DOHH2 (cell line): Measurements from ENCODE around the gene TEDC2.

ENCODE experiments used
- H3F3A ChIP-seq: fragments of 200-600 bp; sonication (generic), shearing (Covaris generic); 2 replicates; pipeline ENCODE4 v1.6.0; 2016; ENCODE audit warnings: antibody characterized with exemption, mild to moderate bottlenecking; ENCODE audit not compliant: control insufficient read depth, insufficient read depth
- H3K27ac ChIP-seq: fragments of 200-600 bp; sonication (generic); 2 replicates; pipeline ENCODE4 v1.5.1; 2014; ENCODE audit warnings: low read depth, mild to moderate bottlenecking, low read length, moderate library complexity
- H3K27me3 ChIP-seq: fragments of 200-600 bp; sonication (generic); 2 replicates; pipeline ENCODE4 v1.6.1; 2014; ENCODE audit warnings: mild to moderate bottlenecking, low read length, mixed read lengths; ENCODE audit not compliant: control insufficient read depth
- H3K36me3 ChIP-seq: fragments of 200-600 bp; sonication (generic); 2 replicates; pipeline ENCODE4 v1.6.1; 2014; ENCODE audit warnings: mild to moderate bottlenecking, low read length, moderate library complexity, mixed read lengths; ENCODE audit not compliant: control insufficient read depth
- H3K4me1 ChIP-seq: fragments of 200-600 bp; sonication (generic); 2 replicates; pipeline ENCODE4 v1.6.1; 2014; ENCODE audit warnings: mild to moderate bottlenecking, low read length, mixed read lengths; ENCODE audit not compliant: control insufficient read depth
- H3K4me2 ChIP-seq: fragments of 200-600 bp; sonication (generic); 2 replicates; pipeline ENCODE4 v1.6.0; 2014; ENCODE audit warnings: mild to moderate bottlenecking, low read length, moderate library complexity
- H3K4me3 ChIP-seq: fragments of 200-600 bp; sonication (generic); 2 replicates; pipeline ENCODE4 v1.5.1; 2014; ENCODE audit warnings: mild to moderate bottlenecking, low read length, mixed read lengths
- H3K79me2 ChIP-seq: fragments of 200-600 bp; sonication (generic); 2 replicates; pipeline ENCODE4 v1.6.1; 2014; ENCODE audit warnings: mild to moderate bottlenecking, low read length, mixed read lengths; ENCODE audit not compliant: control insufficient read depth
- H3K9me2 ChIP-seq: fragments of 200-600 bp; sonication (generic); replicated peaks from 2 replicates; pipeline ENCODE4 v1.6.1; 2014; ENCODE audit warnings: mild to moderate bottlenecking, low read length, mixed read lengths; ENCODE audit not compliant: control insufficient read depth
- H3K9me3 ChIP-seq: fragments of 200-600 bp; sonication (generic); 2 replicates; pipeline ENCODE4 v1.6.1; 2014; ENCODE audit warnings: antibody characterized with exemption, low read length, mixed read lengths; ENCODE audit not compliant: control insufficient read depth, insufficient read depth
- H4K20me1 ChIP-seq: fragments of 200-600 bp; sonication (generic); 2 replicates; pipeline ENCODE4 v1.6.0; 2014; ENCODE audit warnings: low read depth, mild to moderate bottlenecking, antibody characterized with exemption, low read length, moderate library complexity; ENCODE audit not compliant: control insufficient read depth, insufficient read depth
- EZH2phosphoT487 ChIP-seq: fragments of 200-600 bp; sonication (generic); IDR thresholded peaks from 2 replicates; pipeline ENCODE4 v1.6.1; 2017; ENCODE audit warnings: borderline replicate concordance, mild to moderate bottlenecking, antibody characterized with exemption, low read length, moderate library complexity, mixed read lengths
- TF ChIP-seq, protein P1 (sequence below): fragments of 200-600 bp; sonication (generic); IDR thresholded peaks from one replicate; pipeline ENCODE4 v1.5.1; 2014; ENCODE audit warnings: antibody characterized with exemption, mild to moderate bottlenecking, low read depth, low read length; ENCODE audit not compliant: poor library complexity, severe bottlenecking

TEDC2 gene

DNA sequence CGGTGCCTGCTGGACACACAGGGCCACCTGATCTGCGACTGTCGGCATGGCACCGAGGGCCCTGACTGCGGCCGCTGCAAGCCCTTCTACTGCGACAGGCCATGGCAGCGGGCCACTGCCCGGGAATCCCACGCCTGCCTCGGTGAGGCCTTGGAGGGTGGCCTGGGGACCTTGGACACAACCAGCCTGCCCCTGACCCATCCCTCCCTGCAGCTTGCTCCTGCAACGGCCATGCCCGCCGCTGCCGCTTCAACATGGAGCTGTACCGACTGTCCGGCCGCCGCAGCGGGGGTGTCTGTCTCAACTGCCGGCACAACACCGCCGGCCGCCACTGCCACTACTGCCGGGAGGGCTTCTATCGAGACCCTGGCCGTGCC, 12.6 kb downstream of the TEDC2 start:
- peaks cover 5% of the 10 kb centered on the region for H3K36me3 ChIP-seq
- H3K9me3 ChIP-seq, result no peaks in the 10 kb centered on the region
- peak overlapping the region; percentile 97 for H3K4me3 ChIP-seq
- H3K4me1 ChIP-seq, result peaks cover 73% of the 10 kb centered on the region
- no peaks in the 10 kb centered on the region for H3K9me2 ChIP-seq
- H3K4me2 ChIP-seq, result peak overlapping the region; percentile 92
- H3K27me3 ChIP-seq, result no peaks in the 10 kb centered on the region
- peaks cover 14% of the 10 kb centered on the region; the same call in 1 of the 2 replicates for H4K20me1 ChIP-seq
- H3F3A ChIP-seq, result peaks cover 12% of the 10 kb centered on the region
- TF ChIP-seq EZH2phosphoT487, result no peak
- TF ChIP-seq, protein P1, sequence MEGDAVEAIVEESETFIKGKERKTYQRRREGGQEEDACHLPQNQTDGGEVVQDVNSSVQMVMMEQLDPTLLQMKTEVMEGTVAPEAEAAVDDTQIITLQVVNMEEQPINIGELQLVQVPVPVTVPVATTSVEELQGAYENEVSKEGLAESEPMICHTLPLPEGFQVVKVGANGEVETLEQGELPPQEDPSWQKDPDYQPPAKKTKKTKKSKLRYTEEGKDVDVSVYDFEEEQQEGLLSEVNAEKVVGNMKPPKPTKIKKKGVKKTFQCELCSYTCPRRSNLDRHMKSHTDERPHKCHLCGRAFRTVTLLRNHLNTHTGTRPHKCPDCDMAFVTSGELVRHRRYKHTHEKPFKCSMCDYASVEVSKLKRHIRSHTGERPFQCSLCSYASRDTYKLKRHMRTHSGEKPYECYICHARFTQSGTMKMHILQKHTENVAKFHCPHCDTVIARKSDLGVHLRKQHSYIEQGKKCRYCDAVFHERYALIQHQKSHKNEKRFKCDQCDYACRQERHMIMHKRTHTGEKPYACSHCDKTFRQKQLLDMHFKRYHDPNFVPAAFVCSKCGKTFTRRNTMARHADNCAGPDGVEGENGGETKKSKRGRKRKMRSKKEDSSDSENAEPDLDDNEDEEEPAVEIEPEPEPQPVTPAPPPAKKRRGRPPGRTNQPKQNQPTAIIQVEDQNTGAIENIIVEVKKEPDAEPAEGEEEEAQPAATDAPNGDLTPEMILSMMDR, result no peak
- peaks cover 46% of the 10 kb centered on the region for H3K79me2 ChIP-seq
- no peak overlapping the region for H3K27ac ChIP-seq

- Histone ChIP-seq H4K20me1 (peaks cover 16% of the 10 kb centered on the region; the same call in 1 of the 2 replicates), H3K4me3 (peak overlapping the region; percentile 97), H3F3A (peaks cover 12% of the 10 kb centered on the region), H3K36me3 (peaks cover 8% of the 10 kb centered on the region), H3K4me1 (peaks cover 70% of the 10 kb centered on the region), H3K9me2 (no peaks in the 10 kb centered on the region), H3K79me2 (peaks cover 51% of the 10 kb centered on the region), H3K9me3 (no peaks in the 10 kb centered on the region), H3K27ac (peak overlapping the region; percentile 50), H3K27me3 (no peaks in the 10 kb centered on the region), H3K4me2 (peak overlapping the region; percentile 92)
- TF ChIP-seq, protein P1, result no peak
- no peak for TF ChIP-seq EZH2phosphoT487
These were observed 13.1 kb downstream of the TEDC2 start for GRCh38 chr16:2472885-2473445.

GRCh38 chr16:2473446-2473926, 13.6 kb downstream of the TEDC2 start:
- H4K20me1 ChIP-seq, result peaks cover 20% of the 10 kb centered on the region; the same call in 1 of the 2 replicates
- H3K9me2 ChIP-seq, result no peaks in the 10 kb centered on the region
- TF ChIP-seq, protein P1, result no peak
- TF ChIP-seq EZH2phosphoT487, result no peak
- H3K4me1 ChIP-seq, result peaks cover 65% of the 10 kb centered on the region
- peak overlapping the region; percentile 92 for H3K4me2 ChIP-seq
- H3K79me2 ChIP-seq, result peaks cover 57% of the 10 kb centered on the region
- peak overlapping the region; percentile 50 for H3K27ac ChIP-seq
- no peaks in the 10 kb centered on the region for H3K27me3 ChIP-seq
- peaks cover 8% of the 10 kb centered on the region for H3K36me3 ChIP-seq
- H3K9me3 ChIP-seq, result no peaks in the 10 kb centered on the region
- H3F3A ChIP-seq, result peaks cover 12% of the 10 kb centered on the region
- H3K4me3 ChIP-seq, result peak overlapping the region; percentile 97
